ENCODE results near the gene CHMP4B. TPM values are rescaled to one million over a fixed set of nuclear protein-coding genes. Genes with fewer than 3 reads are reported as not detected.

CHMP4B gene
- total RNA-seq, 2 donors from 2014 or later, result 102 to 104 TPM

DNA sequence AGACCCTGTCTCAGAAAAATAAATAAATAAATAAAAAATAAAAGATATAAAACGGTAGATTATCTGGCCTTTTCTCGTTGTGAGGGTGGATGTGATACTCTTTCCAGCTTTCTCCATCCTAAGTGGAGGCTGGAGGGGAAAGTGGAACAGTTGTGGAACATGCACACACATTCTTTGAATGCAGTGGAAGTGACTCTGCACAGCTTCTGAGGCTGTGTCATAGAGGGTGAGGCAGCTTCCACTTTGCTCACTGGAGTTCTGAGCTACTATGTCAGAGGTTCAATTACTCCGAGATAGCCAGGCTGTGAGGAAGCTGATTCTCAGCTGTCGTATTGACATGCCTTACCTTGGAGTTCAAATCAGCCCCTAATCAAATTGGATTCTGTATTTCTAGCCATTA lies 82.2 kb downstream of the CHMP4B start:
- Mint-ChIP-seq H3K4me3 (no peak overlapping the region), H3K27ac (no peak overlapping the region), H3K9me3 (peaks cover 0 to 3% of the 10 kb centered on the region in 2 donors), H3K36me3 (ENCODE audit: insufficient read depth in 2 of 2) (no peaks in the 10 kb centered on the region), H3K4me1 (ENCODE audit: low read depth) (no peaks in the 10 kb centered on the region), H3K27me3 (ENCODE audit: low read depth) (peaks cover 17% of the 10 kb centered on the region)
- ATAC-seq (replicated peaks in 1 of 2) (no peak), DNase-seq (no peak)

DNA sequence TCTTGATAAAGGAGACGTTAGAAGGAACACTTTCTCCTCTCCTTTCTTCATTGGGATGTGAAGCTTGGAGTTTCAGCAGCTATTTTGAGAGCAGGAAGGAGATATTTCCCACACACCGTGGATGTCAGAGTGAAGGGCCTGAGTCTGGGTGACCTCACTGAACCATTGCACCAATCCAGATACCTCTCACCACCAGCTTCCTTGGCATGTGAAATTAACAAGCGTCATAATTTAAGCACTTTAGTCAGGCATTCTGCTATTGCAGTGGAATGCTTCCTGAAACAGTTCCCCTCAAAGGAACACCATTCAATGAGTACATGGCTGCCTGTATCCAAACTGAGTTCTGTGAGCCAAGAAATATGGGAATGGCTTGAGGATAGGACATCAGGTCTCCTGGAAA lies 83.7 kb downstream of the CHMP4B start:
- ATAC-seq (replicated peaks in 1 of 2), result no peak
- no peak overlapping the region for H3K4me3 Mint-ChIP-seq
- no peaks in the 10 kb centered on the region for H3K4me1 Mint-ChIP-seq (ENCODE audit: low read depth)
- H3K9me3 Mint-ChIP-seq, result peaks cover 0 to 3% of the 10 kb centered on the region in 2 donors
- DNase-seq, result no peak
- no peaks in the 10 kb centered on the region for H3K36me3 Mint-ChIP-seq (ENCODE audit: insufficient read depth in 2 of 2)
- no peak overlapping the region for H3K27ac Mint-ChIP-seq
- H3K27me3 Mint-ChIP-seq (ENCODE audit: low read depth), result peaks cover 22% of the 10 kb centered on the region

DNA sequence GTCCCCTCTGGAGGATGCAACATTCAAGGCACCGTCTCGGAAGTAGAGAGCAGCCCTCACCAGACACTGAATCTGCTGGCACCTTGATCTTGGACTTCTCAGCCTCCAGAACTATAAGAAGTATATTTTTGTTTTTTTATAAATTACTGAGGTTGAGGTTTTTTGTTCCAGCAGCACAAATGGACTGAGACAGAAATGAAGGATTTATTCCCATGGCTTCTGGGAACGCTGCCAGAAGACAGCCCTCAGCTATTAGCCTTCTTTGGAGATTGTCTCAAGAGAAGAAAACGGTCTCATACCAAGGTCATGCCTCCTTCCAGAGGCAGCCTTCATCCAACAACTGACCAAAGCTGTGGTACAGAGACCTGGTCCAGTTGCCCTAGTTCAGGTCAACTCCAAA lies 85.4 kb downstream of the CHMP4B start:
- H3K27me3 Mint-ChIP-seq (ENCODE audit: low read depth), result peaks cover 27% of the 10 kb centered on the region
- no peaks in the 10 kb centered on the region for H3K4me1 Mint-ChIP-seq (ENCODE audit: low read depth)
- H3K9me3 Mint-ChIP-seq, result no peaks in the 10 kb centered on the region
- no peak overlapping the region for H3K27ac Mint-ChIP-seq
- ATAC-seq (replicated peaks in 1 of 2) (no peak), DNase-seq (no peak)
- H3K4me3 Mint-ChIP-seq, result no peak overlapping the region
- H3K36me3 Mint-ChIP-seq (ENCODE audit: insufficient read depth in 2 of 2), result no peaks in the 10 kb centered on the region

DNA sequence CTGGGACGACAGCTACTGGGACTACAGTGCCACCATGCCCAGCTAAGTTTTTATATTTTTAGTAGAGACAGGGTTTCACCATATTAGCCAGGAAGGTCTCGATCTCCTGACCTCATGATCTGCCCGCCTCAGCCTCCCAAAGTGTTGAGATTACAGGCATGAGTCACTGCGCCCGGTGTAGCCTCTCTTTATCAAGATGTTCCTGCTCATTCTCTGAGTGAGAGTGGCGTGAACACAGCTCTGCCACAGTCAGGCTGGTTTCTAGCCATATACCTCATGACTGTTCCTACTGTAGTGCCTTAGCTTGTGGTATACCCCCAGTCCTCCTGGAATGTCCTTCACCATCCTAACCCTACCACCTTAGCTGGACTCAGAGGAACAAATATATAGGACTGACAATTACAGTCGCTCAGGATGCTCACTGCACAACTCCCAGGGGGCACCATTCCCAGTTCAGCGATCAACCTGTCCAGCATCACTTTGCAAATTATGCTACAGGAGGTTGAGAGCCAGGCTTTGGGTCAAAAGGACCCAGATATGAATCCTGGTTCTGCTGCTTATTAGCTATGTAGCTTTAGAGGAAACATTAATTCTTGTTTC lies 86.3 kb downstream of the CHMP4B start:
- DNase-seq (no peak), ATAC-seq (replicated peaks in 1 of 2) (no peak)
- Mint-ChIP-seq H3K27ac (no peak overlapping the region), H3K27me3 (ENCODE audit: low read depth) (peaks cover 34% of the 10 kb centered on the region), H3K4me1 (ENCODE audit: low read depth) (no peaks in the 10 kb centered on the region), H3K4me3 (no peak overlapping the region), H3K36me3 (ENCODE audit: insufficient read depth in 2 of 2) (no peaks in the 10 kb centered on the region), H3K9me3 (no peaks in the 10 kb centered on the region)

DNA sequence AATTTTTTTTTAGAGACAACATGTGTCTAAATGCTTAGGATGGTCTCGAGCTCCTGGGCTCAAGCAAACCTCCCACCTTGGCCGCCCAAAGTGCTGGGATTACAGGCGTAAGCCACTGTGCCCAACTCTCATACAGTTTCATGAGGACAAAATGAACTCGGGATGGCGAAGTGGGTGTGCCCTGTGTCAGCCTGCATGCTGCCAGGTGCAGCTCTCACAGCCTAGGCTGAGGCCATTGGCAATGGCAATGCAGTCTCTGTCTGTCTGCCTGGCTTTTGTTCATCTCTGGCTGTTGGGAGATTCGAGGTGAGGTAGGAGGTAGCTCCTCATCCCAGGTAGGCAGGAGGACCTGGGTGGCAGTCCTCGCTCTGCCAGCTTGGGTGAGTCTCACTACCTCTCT lies 88.0 kb downstream of the CHMP4B start:
- peaks cover 41% of the 10 kb centered on the region for H3K27me3 Mint-ChIP-seq (ENCODE audit: low read depth)
- no peak overlapping the region for H3K27ac Mint-ChIP-seq
- ATAC-seq (replicated peaks in 1 of 2) (no peak), DNase-seq (no peak)
- H3K9me3 Mint-ChIP-seq, result no peaks in the 10 kb centered on the region
- H3K4me1 Mint-ChIP-seq (ENCODE audit: low read depth), result no peaks in the 10 kb centered on the region
- no peak overlapping the region for H3K4me3 Mint-ChIP-seq
- H3K36me3 Mint-ChIP-seq (ENCODE audit: insufficient read depth in 2 of 2), result no peaks in the 10 kb centered on the region

DNA sequence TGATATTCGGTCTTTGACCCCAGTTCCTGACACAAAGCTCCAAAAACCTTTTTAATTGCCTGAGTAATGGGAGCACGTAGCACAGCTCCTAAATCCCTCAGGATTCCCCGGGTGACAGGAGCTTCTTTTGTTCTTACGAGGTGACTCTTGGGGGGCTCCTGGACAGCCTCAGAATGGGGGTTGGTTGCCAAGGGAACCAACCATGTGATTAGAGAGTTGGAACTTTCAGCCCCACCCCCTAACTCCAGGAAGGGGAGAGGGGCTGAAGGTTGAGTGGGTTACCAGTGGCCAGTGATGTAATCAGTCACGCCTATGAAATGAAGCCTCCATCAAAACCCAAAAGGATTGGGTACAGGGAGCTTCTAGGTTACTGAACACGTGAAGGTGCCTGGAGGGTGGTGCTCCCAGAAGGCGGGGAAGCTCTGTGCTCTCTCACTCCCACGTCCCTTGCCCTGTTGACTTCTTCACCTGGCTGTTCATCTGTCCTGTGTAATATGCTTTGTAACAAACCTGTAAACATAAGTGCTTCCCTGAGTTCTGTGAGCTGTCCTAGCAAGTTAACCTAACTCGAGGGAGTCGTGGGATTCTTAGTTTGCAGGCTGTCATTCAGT lies 89.5 kb downstream of the CHMP4B start:
- Mint-ChIP-seq H3K9me3 (no peaks in the 10 kb centered on the region), H3K4me1 (ENCODE audit: low read depth) (no peaks in the 10 kb centered on the region), H3K4me3 (no peak overlapping the region), H3K36me3 (ENCODE audit: insufficient read depth in 2 of 2) (no peaks in the 10 kb centered on the region), H3K27me3 (ENCODE audit: low read depth) (peaks cover 37% of the 10 kb centered on the region), H3K27ac (no peak overlapping the region)
- no peak for DNase-seq
- ATAC-seq (replicated peaks in 1 of 2), result no peak

DNA sequence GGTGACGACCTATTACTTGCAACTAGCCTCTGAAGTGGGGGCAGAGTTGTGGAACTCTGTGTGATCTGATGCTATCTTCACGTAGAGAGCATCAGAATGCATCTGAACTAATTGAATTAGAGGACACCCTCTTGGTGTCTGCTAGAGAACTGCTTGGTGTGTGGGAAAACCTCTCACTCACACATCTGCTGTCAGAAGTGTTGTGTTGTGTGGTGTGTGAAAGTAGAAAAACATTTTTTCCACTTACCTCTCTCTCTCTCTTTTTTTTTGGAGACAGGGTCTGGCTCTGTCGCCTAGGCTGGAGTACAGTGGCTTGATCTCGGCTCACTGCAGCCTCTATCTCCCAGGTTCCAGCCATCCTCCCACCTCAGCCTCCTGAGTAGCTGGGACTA lies 90.0 kb downstream of the CHMP4B start:
- Mint-ChIP-seq H3K9me3 (no peaks in the 10 kb centered on the region), H3K27ac (no peak overlapping the region), H3K36me3 (ENCODE audit: insufficient read depth in 2 of 2) (no peaks in the 10 kb centered on the region), H3K27me3 (ENCODE audit: low read depth) (peaks cover 34% of the 10 kb centered on the region), H3K4me1 (ENCODE audit: low read depth) (no peaks in the 10 kb centered on the region), H3K4me3 (no peak overlapping the region)
- no peak for ATAC-seq (replicated peaks in 1 of 2)
- DNase-seq, result no peak

DNA sequence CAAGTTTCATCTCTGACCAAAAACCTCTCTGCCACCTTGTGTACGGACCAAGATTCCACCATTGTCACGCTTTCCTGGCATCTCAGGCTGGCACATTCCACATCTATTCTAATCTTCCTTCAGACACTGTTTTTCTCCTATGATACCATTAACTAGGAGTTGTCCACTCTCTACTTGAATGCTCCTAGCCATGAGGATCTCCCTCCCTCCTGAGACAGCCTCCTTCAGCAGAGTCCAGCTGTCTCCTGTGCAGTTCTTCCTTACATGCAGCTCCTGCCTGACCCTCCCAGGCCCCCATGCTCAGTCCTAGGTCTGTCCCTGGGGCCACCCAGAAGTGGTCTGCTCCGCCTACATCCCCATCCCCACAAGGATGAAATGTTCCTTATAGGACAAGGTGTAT lies 90.9 kb downstream of the CHMP4B start:
- DNase-seq (no peak), ATAC-seq (replicated peaks in 1 of 2) (no peak)
- no peaks in the 10 kb centered on the region for H3K9me3 Mint-ChIP-seq
- H3K27ac Mint-ChIP-seq, result no peak overlapping the region
- H3K36me3 Mint-ChIP-seq (ENCODE audit: insufficient read depth in 2 of 2), result no peaks in the 10 kb centered on the region
- H3K4me3 Mint-ChIP-seq, result no peak overlapping the region
- no peaks in the 10 kb centered on the region for H3K4me1 Mint-ChIP-seq (ENCODE audit: low read depth)
- peaks cover 30% of the 10 kb centered on the region for H3K27me3 Mint-ChIP-seq (ENCODE audit: low read depth)

Other genes with a start within 250 kb of the CHMP4B start
- under 1 TPM; 0.17 to 0.23 TPM for gene C20orf144, start 149.0 kb upstream of the CHMP4B start, total RNA-seq
- 1 to 10 TPM; 1.4 to 1.8 TPM for gene ACTL10, start 144.4 kb upstream of the CHMP4B start, total RNA-seq
- 10 to 100 TPM; 18.5 to 18.8 TPM for gene NECAB3, start 136.9 kb upstream of the CHMP4B start, total RNA-seq
- gene E2F1, start 125.0 kb upstream of the CHMP4B start, total RNA-seq, result 10 to 100 TPM; 64.5 to 81.5 TPM
- 10 to 100 TPM; 12.8 to 16.9 TPM for gene PXMP4, start 91.0 kb upstream of the CHMP4B start, total RNA-seq
- 1 to 10 TPM; 3.0 to 3.3 TPM for gene ZNF341, start 79.4 kb upstream of the CHMP4B start, total RNA-seq
- gene RALY, start 182.6 kb downstream of the CHMP4B start, total RNA-seq, result 100 to 1,000 TPM; 148 to 164 TPM